NCI-H774 (cell line): Measurements from ENCODE around the gene LIMS4.
"Not testable (repeated sequence)": the region's sequence is repeated elsewhere in the genome, so short reads cannot be mapped to it uniquely, and the experiment has no call there.

Experiments
- DNase-seq: peaks from one replicate; lab custom pipeline; 2025; lab: John Stamatoyannopoulos, UW

Gene LIMS4

GRCh38 chr2:110450951-110451350 is 21.7 kb downstream of the LIMS4 start:
- not testable (repeated sequence) for DNase-seq

- not testable (repeated sequence) for DNase-seq
These were observed 23.3 kb downstream of the LIMS4 start for GRCh38 chr2:110449127-110449947.

- DNase-seq, result not testable (repeated sequence)
These were observed 26.0 kb downstream of the LIMS4 start for GRCh38 chr2:110446644-110447043.

- DNase-seq, result not testable (repeated sequence)
These were observed 29.2 kb downstream of the LIMS4 start for GRCh38 chr2:110443305-110444005.

GRCh38 chr2:110441905-110442304 is 30.7 kb downstream of the LIMS4 start:
- DNase-seq, result not testable (repeated sequence)

- DNase-seq, result not testable (repeated sequence)
These were observed 38.1 kb downstream of the LIMS4 start for GRCh38 chr2:110434565-110434964.

- DNase-seq, result not testable (repeated sequence)
These were observed 46.9 kb downstream of the LIMS4 start for GRCh38 chr2:110425725-110426124.

GRCh38 chr2:110424421-110424820 is 48.2 kb downstream of the LIMS4 start:
- not testable (repeated sequence) for DNase-seq

- DNase-seq, result not testable (repeated sequence)
These were observed 49.0 kb downstream of the LIMS4 start for GRCh38 chr2:110423574-110423962.

GRCh38 chr2:110422852-110423573 is 49.6 kb downstream of the LIMS4 start:
- DNase-seq, result not testable (repeated sequence)

GRCh38 chr2:110420641-110421354 is 51.8 kb downstream of the LIMS4 start:
- not testable (repeated sequence) for DNase-seq

GRCh38 chr2:110407142-110407541 is 65.5 kb downstream of the LIMS4 start:
- not testable (repeated sequence) for DNase-seq

- not testable (repeated sequence) for DNase-seq
These were observed 67.6 kb downstream of the LIMS4 start for GRCh38 chr2:110404988-110405387.

GRCh38 chr2:110404246-110404645 is 68.4 kb downstream of the LIMS4 start:
- DNase-seq, result not testable (repeated sequence)

GRCh38 chr2:110401001-110401618 is 71.5 kb downstream of the LIMS4 start:
- DNase-seq, result not testable (repeated sequence)

GRCh38 chr2:110399378-110399777 is 73.2 kb downstream of the LIMS4 start:
- not testable (repeated sequence) for DNase-seq

- not testable (repeated sequence) for DNase-seq
These were observed 76.6 kb downstream of the LIMS4 start for GRCh38 chr2:110395990-110396389.
